Right lung (tissue), 10 donors: ENCODE results near the gene TMEM263. TPM values are rescaled to one million over a fixed set of nuclear protein-coding genes. Genes with fewer than 3 reads are reported as not detected.
"Not testable (repeated sequence)": the region's sequence is repeated elsewhere in the genome, so short reads cannot be mapped to it uniquely, and the experiment has no call there.

Experiments used
- DNase-seq, 2 donors: peaks; one replicate each; pipeline ENCODE4 v3.0.0-alpha.2; 2013
- long read RNA-seq, 8 donors: transcript quantifications; one replicate each; lab custom pipeline, GENCODE V29; 2026
- polyA plus RNA-seq, 5 donors: library from polyadenylated mRNA; unstranded; fragments of 120-200 nt; gene quantifications; one replicate each; pipeline versions ENCODE4 v1.2.1 to v1.2.3, GENCODE V29; 2013; ENCODE audit warnings: inconsistent platforms in 1 of 5, low replicate concordance in 1 of 5; ENCODE audit not compliant: insufficient read length in 5 of 5, insufficient read depth in 1 of 5

The TMEM263 gene
- polyA plus RNA-seq, result 10 to 100 TPM; 69.9 to 86.5 (median 84.1) TPM
- long read RNA-seq, donor 1, transcript TMEM263-201 (4 exons, 3,362 nt), result major isoform, 17 of 36 reads
- long read RNA-seq, donor 1, transcript TMEM263-204 (3 exons, 3,349 nt), result minor isoform, 16 of 36 reads
- long read RNA-seq, donor 1, partial matches to known transcripts, result 0 of 36 reads
- long read RNA-seq, donor 1, other reads (novel, unspliced or antisense), result 0 of 36 reads
- long read RNA-seq, donor 2, transcript TMEM263-204 (3 exons, 3,349 nt), result major isoform, 6 of 12 reads
- long read RNA-seq, donor 2, transcript TMEM263-201 (4 exons, 3,362 nt), result minor isoform, 5 of 12 reads
- long read RNA-seq, donor 2, partial matches to known transcripts, result 0 of 12 reads
- long read RNA-seq, donor 2, other reads (novel, unspliced or antisense), result 0 of 12 reads
- long read RNA-seq, donor 3, transcript TMEM263-201 (4 exons, 3,362 nt), result minor isoform, 7 of 20 reads
- long read RNA-seq, donor 3, transcript TMEM263-204 (3 exons, 3,349 nt), result major isoform, 8 of 20 reads
- long read RNA-seq, donor 3, partial matches to known transcripts, result 0 of 20 reads
- long read RNA-seq, donor 3, other reads (novel, unspliced or antisense), result 0 of 20 reads
- long read RNA-seq, donor 4, transcript TMEM263-201 (4 exons, 3,362 nt), result major isoform, 7 of 14 reads
- long read RNA-seq, donor 4, partial matches to known transcripts, result 0 of 14 reads
- long read RNA-seq, donor 4, other reads (novel, unspliced or antisense), result 0 of 14 reads
- long read RNA-seq, donor 5, transcript TMEM263-204 (3 exons, 3,349 nt), result major isoform, 10 of 66 reads
- long read RNA-seq, donor 5, transcript TMEM263-201 (4 exons, 3,362 nt), result major isoform, 10 of 66 reads
- long read RNA-seq, donor 5, partial matches to known transcripts, result 24 of 66 reads
- long read RNA-seq, donor 5, other reads (novel, unspliced or antisense), result 20 of 66 reads
- long read RNA-seq, donor 6, transcript TMEM263-201 (4 exons, 3,362 nt), result major isoform, 11 of 15 reads
- long read RNA-seq, donor 6, partial matches to known transcripts, result 0 of 15 reads
- long read RNA-seq, donor 6, other reads (novel, unspliced or antisense), result 0 of 15 reads
- long read RNA-seq, donor 7, transcript TMEM263-204 (3 exons, 3,349 nt), result major isoform, 6 of 9 reads
- long read RNA-seq, donor 7, partial matches to known transcripts, result 0 of 9 reads
- long read RNA-seq, donor 7, other reads (novel, unspliced or antisense), result 0 of 9 reads
- long read RNA-seq, donor 8, transcript TMEM263-201 (4 exons, 3,362 nt), result major isoform, 9 of 18 reads
- long read RNA-seq, donor 8, partial matches to known transcripts, result 5 of 18 reads
- long read RNA-seq, donor 8, other reads (novel, unspliced or antisense), result 0 of 18 reads

- DNase-seq, result peak; percentile 99
Measured at GRCh38 chr12:106955377-106956047, at the start of gene TMEM263. TSS of gene TMEM263 (plus strand) at chr12:106955907. CDS start at chr12:106967117, 11,210 bp downstream.

GRCh38 chr12:106906715-106907114 lies 49.0 kb upstream of the TMEM263 start:
- DNase-seq, result no peak

- DNase-seq, result no peak
Measured at GRCh38 chr12:106907411-106907810, 48.3 kb upstream of the TMEM263 start.

GRCh38 chr12:106907846-106908245 lies 47.9 kb upstream of the TMEM263 start:
- no peak for DNase-seq

- DNase-seq, result no peak
Measured at GRCh38 chr12:106908561-106908960, 47.1 kb upstream of the TMEM263 start.

- DNase-seq, result no peak
Measured at GRCh38 chr12:106910202-106910601, 45.5 kb upstream of the TMEM263 start.

GRCh38 chr12:106911581-106911980 lies 44.1 kb upstream of the TMEM263 start:
- no peak for DNase-seq

GRCh38 chr12:106913456-106913855 lies 42.3 kb upstream of the TMEM263 start:
- no peak for DNase-seq

- DNase-seq, result no peak
Measured at GRCh38 chr12:106914796-106915634, 40.7 kb upstream of the TMEM263 start.

GRCh38 chr12:106915635-106916026 lies 40.1 kb upstream of the TMEM263 start:
- no peak for DNase-seq

- DNase-seq, result no peak
Measured at GRCh38 chr12:106917503-106917902, 38.2 kb upstream of the TMEM263 start.

- no peak for DNase-seq
Measured at GRCh38 chr12:106918746-106919145, 37.0 kb upstream of the TMEM263 start.

GRCh38 chr12:106919910-106920544 lies 35.7 kb upstream of the TMEM263 start:
- peak in 1 of 2 donors; percentile 48 for DNase-seq

GRCh38 chr12:106921976-106922375 lies 33.7 kb upstream of the TMEM263 start:
- not testable (repeated sequence) for DNase-seq

- not testable (repeated sequence) for DNase-seq
Measured at GRCh38 chr12:106923594-106923993, 32.1 kb upstream of the TMEM263 start.

GRCh38 chr12:106924268-106924861 lies 31.3 kb upstream of the TMEM263 start:
- no peak for DNase-seq

GRCh38 chr12:106926657-106927056 lies 29.1 kb upstream of the TMEM263 start:
- no peak for DNase-seq

GRCh38 chr12:106934277-106934676 lies 21.4 kb upstream of the TMEM263 start:
- no peak for DNase-seq
